Thyroid gland (tissue), 4 donors: ENCODE results near the gene GARIN5A.

Source experiments
- POLR2A ChIP-seq, 2 donors: fragments of 450-650 bp; IDR thresholded peaks; one replicate each; pipeline ENCODE4 v1.6.1; 2017; ENCODE audit warnings: antibody characterized with exemption in 2 of 2, mild to moderate bottlenecking in 2 of 2, moderate library complexity in 1 of 2
- TF ChIP-seq, protein P1 (sequence below), 6 experiments: fragments of 200-600 bp in 3 of 6; fragments of 450-650 bp in 3 of 6; sonication (generic) in 3 of 6; IDR thresholded peaks; one replicate each; pipeline ENCODE4 v1.5.1; 2016 to 2019; ENCODE audit warnings: antibody characterized with exemption in 6 of 6, mild to moderate bottlenecking in 2 of 6, inconsistent platforms in 1 of 6, moderate library complexity in 1 of 6

GRCh38 chr19:50492303-50493052, 15.8 kb upstream of the GARIN5A start:
- TF ChIP-seq, protein P1, sequence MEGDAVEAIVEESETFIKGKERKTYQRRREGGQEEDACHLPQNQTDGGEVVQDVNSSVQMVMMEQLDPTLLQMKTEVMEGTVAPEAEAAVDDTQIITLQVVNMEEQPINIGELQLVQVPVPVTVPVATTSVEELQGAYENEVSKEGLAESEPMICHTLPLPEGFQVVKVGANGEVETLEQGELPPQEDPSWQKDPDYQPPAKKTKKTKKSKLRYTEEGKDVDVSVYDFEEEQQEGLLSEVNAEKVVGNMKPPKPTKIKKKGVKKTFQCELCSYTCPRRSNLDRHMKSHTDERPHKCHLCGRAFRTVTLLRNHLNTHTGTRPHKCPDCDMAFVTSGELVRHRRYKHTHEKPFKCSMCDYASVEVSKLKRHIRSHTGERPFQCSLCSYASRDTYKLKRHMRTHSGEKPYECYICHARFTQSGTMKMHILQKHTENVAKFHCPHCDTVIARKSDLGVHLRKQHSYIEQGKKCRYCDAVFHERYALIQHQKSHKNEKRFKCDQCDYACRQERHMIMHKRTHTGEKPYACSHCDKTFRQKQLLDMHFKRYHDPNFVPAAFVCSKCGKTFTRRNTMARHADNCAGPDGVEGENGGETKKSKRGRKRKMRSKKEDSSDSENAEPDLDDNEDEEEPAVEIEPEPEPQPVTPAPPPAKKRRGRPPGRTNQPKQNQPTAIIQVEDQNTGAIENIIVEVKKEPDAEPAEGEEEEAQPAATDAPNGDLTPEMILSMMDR (IDR thresholded peaks at IDR 0.05), result no peak
- no peak for TF ChIP-seq POLR2A (IDR thresholded peaks at IDR 0.05)
